Fibroblast of lung (primary cell): ENCODE results near the gene PLEKHH3. TPM values are rescaled to one million over a fixed set of nuclear protein-coding genes. Genes with fewer than 3 reads are reported as not detected.

ENCODE experiments used
- DNase-seq, 2 donors: peaks; one replicate each; pipeline versions ENCODE4 v3.0.0 to v3.0.0-alpha.2; 2010; ENCODE audit warnings: low read depth in 2 of 2
- H2AFZ ChIP-seq: 2 replicates; pipeline ENCODE4 v1.5.1; 2012; ENCODE audit warnings: low read length, control low read depth, inconsistent platforms
- H3K27ac ChIP-seq: 2 replicates; pipeline ENCODE4 v1.5.1; 2011; ENCODE audit warnings: low read length, control low read depth; ENCODE audit not compliant: insufficient read depth
- H3K27me3 ChIP-seq: 2 replicates; pipeline ENCODE4 v1.5.1; 2011; ENCODE audit warnings: mild to moderate bottlenecking, low read length; ENCODE audit not compliant: control insufficient read depth, insufficient read depth
- H3K36me3 ChIP-seq: 2 replicates; pipeline ENCODE4 v1.5.1; 2011; ENCODE audit warnings: low read length; ENCODE audit not compliant: control insufficient read depth, insufficient read depth
- H3K4me1 ChIP-seq: 2 replicates; pipeline ENCODE4 v1.5.1; 2011; ENCODE audit warnings: low read length; ENCODE audit not compliant: control insufficient read depth, insufficient read depth; ENCODE audit errors: extremely low read depth
- H3K4me2 ChIP-seq: 2 replicates; pipeline ENCODE4 v1.5.1; 2011; ENCODE audit warnings: low read length, control low read depth; ENCODE audit not compliant: insufficient read depth; ENCODE audit errors: extremely low read depth
- H3K4me3 ChIP-seq, 4 experiments: fragments of 200-600 bp in 1 of 4; sonication (generic) in 1 of 4; replicated peaks in 1 of 4; 2 replicates each; pipeline ENCODE4 v1.5.1; 2011 to 2016; ENCODE audit warnings: low read length in 4 of 4, low read depth in 3 of 4, mild to moderate bottlenecking in 3 of 4, control low read depth in 2 of 4, inconsistent platforms in 1 of 4, mixed read lengths in 1 of 4; ENCODE audit not compliant: insufficient read depth in 1 of 4; ENCODE audit errors: control extremely low read depth in 1 of 4
- H3K79me2 ChIP-seq: 2 replicates; pipeline ENCODE4 v1.5.1; 2012; ENCODE audit warnings: mild to moderate bottlenecking, low read length, inconsistent platforms; ENCODE audit not compliant: control insufficient read depth, insufficient read depth
- H3K9ac ChIP-seq: 2 replicates; pipeline ENCODE4 v1.5.1; 2011; ENCODE audit warnings: mild to moderate bottlenecking, low read length, control low read depth; ENCODE audit not compliant: insufficient read depth
- H3K9me3 ChIP-seq: 2 replicates; pipeline ENCODE4 v1.5.1; 2012; ENCODE audit warnings: low read depth, low read length; ENCODE audit not compliant: control insufficient read depth, insufficient read depth
- H4K20me1 ChIP-seq: 2 replicates; pipeline ENCODE4 v1.5.1; 2011; ENCODE audit warnings: low read length; ENCODE audit not compliant: control insufficient read depth, insufficient read depth; ENCODE audit errors: extremely low read depth
- EZH2 ChIP-seq: IDR thresholded peaks from 2 replicates; pipeline ENCODE4 v1.5.1; 2012; ENCODE audit warnings: low read length, control low read depth, mild to moderate bottlenecking; ENCODE audit errors: missing control alignments
- polyA plus RNA-seq, 2 donors: library from polyadenylated mRNA; depleted of rRNA in 1 of 2; stranded (reverse) in 1 of 2; unstranded in 1 of 2; fragments of >200 nt; gene quantifications; 2 replicates each; pipeline ENCODE4 v1.2.1, GENCODE V29; 2011 to 2012; ENCODE audit warnings: missing spikeins in 1 of 2
- total RNA-seq: library from RNA; depleted of rRNA; stranded (reverse); fragments of >200 nt; gene quantifications from 2 replicates; pipeline ENCODE4 v1.2.1, GENCODE V29; 2014
- TF ChIP-seq, protein P1 (sequence below), 2 donors: IDR thresholded peaks in 1 of 2; conservative IDR thresholded peaks in 1 of 2; 1 replicate in 1 of 2; 2 replicates in 1 of 2; pipeline ENCODE4 v1.5.1; 2011 to 2012; ENCODE audit warnings: low read length in 2 of 2, control low read depth in 1 of 2, inconsistent platforms in 1 of 2, low read depth in 1 of 2, mild to moderate bottlenecking in 1 of 2

PLEKHH3 gene
- total and polyA plus RNA-seq, 2 donors (not counting 1 experiment from before 2014, with no cell fraction given), result 2.3 to 24.6 TPM

DNA sequence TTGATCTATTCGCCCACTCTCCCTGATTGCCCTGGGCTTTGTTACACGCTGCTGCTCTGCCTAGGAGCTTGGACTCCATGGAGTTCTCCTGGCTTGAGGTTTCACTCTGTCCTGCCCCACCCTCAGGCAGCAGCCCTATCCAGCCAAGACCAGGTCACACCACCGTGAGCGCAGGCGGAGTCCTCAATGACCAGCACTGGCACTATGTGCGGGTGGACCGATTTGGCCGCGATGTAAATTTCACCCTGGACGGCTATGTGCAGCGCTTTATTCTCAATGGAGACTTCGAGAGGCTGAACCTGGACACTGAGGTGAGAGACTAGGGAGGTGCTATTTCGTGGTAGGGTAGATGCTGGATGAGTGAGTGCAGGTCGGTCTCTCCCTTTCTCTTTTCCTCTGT, 9.0 kb upstream of the PLEKHH3 start:
- Histone ChIP-seq H3K4me3 (no peak overlapping the region), H3K4me1 (peaks cover 14% of the 10 kb centered on the region), H3K27ac (no peak overlapping the region), H4K20me1 (no peaks in the 10 kb centered on the region), H2AFZ (no peak overlapping the region), H3K36me3 (peaks cover 20% of the 10 kb centered on the region), H3K79me2 (peaks cover 4% of the 10 kb centered on the region), H3K9me3 (no peaks in the 10 kb centered on the region), H3K4me2 (no peak overlapping the region), H3K9ac (no peak overlapping the region), H3K27me3 (no peaks in the 10 kb centered on the region)
- no peak for DNase-seq
- TF ChIP-seq EZH2, result no peak
- TF ChIP-seq, protein P1, sequence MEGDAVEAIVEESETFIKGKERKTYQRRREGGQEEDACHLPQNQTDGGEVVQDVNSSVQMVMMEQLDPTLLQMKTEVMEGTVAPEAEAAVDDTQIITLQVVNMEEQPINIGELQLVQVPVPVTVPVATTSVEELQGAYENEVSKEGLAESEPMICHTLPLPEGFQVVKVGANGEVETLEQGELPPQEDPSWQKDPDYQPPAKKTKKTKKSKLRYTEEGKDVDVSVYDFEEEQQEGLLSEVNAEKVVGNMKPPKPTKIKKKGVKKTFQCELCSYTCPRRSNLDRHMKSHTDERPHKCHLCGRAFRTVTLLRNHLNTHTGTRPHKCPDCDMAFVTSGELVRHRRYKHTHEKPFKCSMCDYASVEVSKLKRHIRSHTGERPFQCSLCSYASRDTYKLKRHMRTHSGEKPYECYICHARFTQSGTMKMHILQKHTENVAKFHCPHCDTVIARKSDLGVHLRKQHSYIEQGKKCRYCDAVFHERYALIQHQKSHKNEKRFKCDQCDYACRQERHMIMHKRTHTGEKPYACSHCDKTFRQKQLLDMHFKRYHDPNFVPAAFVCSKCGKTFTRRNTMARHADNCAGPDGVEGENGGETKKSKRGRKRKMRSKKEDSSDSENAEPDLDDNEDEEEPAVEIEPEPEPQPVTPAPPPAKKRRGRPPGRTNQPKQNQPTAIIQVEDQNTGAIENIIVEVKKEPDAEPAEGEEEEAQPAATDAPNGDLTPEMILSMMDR (conservative IDR thresholded peaks at IDR 0.05 in 1 of 2, IDR thresholded peaks at IDR 0.05 in 1 of 2; ENCODE audit: low read depth in 1 of 2, low read length in 2 of 2), result no peak

DNA sequence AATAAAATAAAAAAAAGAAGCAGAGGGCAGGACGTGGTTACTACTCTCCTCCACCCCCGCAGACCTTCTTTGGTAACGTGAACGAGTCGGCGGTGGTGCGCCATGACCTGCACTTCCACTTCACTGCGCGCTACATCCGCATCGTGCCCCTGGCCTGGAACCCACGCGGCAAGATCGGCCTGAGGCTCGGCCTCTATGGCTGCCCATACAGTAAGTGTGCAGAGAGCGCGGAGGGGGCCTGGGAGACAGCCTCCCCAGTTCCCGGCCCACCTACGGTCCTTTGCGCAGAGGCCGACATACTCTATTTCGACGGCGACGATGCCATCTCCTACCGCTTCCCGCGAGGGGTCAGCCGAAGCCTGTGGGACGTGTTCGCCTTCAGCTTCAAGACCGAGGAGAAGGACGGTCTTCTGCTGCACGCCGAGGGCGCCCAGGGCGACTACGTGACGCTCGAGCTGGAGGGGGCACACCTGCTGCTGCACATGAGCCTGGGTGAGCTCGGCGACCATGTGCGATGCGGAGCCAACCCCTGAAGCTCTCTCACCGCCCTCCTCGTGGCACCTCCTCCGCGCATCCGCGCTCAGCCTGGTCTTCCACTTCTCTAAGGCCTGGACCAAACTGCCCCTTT, 8.2 kb upstream of the PLEKHH3 start:
- no peak for DNase-seq
- H3K4me2 ChIP-seq, result no peak overlapping the region
- H3K27ac ChIP-seq, result no peak overlapping the region
- H3K4me1 ChIP-seq, result peaks cover 20% of the 10 kb centered on the region
- H4K20me1 ChIP-seq, result no peaks in the 10 kb centered on the region
- H3K79me2 ChIP-seq, result peaks cover 4% of the 10 kb centered on the region
- H3K4me3 ChIP-seq, result no peak overlapping the region
- H2AFZ ChIP-seq, result no peak overlapping the region
- no peaks in the 10 kb centered on the region for H3K27me3 ChIP-seq
- TF ChIP-seq, protein P1 (conservative IDR thresholded peaks at IDR 0.05 in 1 of 2, IDR thresholded peaks at IDR 0.05 in 1 of 2; ENCODE audit: low read depth in 1 of 2, low read length in 2 of 2), result no peak
- no peak for TF ChIP-seq EZH2
- peaks cover 17% of the 10 kb centered on the region for H3K36me3 ChIP-seq
- no peaks in the 10 kb centered on the region for H3K9me3 ChIP-seq
- H3K9ac ChIP-seq, result no peak overlapping the region

DNA sequence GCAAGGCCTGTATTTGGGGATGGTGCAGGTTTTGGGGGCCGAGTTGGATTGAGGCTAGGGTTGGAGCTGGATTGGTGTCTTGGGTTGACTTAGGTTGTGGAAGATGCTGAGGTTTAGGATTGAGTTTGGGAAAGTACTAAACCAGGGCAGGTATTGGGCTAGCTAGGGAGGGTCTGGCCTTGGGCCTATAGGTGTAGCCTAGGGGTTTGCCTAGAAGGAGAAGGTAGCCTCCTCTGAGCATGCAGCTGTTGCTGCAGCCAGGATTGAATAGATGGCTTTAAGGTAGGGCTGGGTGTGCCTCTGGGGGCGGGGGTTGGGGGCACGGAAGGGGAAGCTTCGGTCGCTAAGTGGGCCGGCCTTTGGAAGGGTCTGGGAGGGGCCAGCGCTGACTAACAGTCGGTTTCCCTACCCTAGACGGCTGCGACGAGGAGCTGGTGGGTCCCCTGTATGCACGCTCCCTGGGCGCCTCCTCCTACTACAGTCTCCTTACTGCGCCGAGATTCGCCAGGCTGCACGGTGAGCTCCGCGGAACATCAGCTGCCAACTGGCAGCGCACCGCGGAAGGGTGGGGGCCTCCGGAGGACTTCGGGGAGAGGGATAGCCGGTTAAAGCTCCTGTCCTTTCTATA, 6.7 kb upstream of the PLEKHH3 start:
- Histone ChIP-seq H4K20me1 (no peaks in the 10 kb centered on the region), H3K4me3 (peak overlapping the region; percentile 62 to 88 (median 78)), H3K27ac (peak overlapping the region; percentile 76), H3K9ac (peak overlapping the region; percentile 58), H3K27me3 (no peaks in the 10 kb centered on the region), H3K4me1 (peaks cover 31% of the 10 kb centered on the region), H3K4me2 (peak overlapping the region; percentile 88), H2AFZ (no peak overlapping the region), H3K9me3 (no peaks in the 10 kb centered on the region), H3K79me2 (peaks cover 4% of the 10 kb centered on the region), H3K36me3 (peaks cover 16% of the 10 kb centered on the region)
- DNase-seq, result peak in 1 of 2 donors; percentile 69
- TF ChIP-seq, protein P1 (conservative IDR thresholded peaks at IDR 0.05 in 1 of 2, IDR thresholded peaks at IDR 0.05 in 1 of 2; ENCODE audit: low read depth in 1 of 2, low read length in 2 of 2), result no peak
- no peak for TF ChIP-seq EZH2
